ENCODE measurements around the gene SON.

SON gene

GRCh38 chr21:33522297-33522952 lies 20.4 kb upstream of the SON start:
- Histone ChIP-seq H3K27ac (replicated peaks) (no peak overlapping the region), H3K27me3 (ENCODE audit: insufficient read depth, poor library complexity, severe bottlenecking) (no peaks in the 10 kb centered on the region), H3K4me3 (replicated peaks; ENCODE audit: insufficient read depth, low read length) (no peak overlapping the region)
- TF ChIP-seq SPI1 (IDR thresholded peaks at IDR 0.05; ENCODE audit: borderline replicate concordance, low read depth), result no peak
- TF ChIP-seq POLR2AphosphoS5 (IDR thresholded peaks at IDR 0.05; ENCODE audit: low read depth), result no peak
- no peak for DNase-seq (ENCODE audit: low read depth in 1 of 2, low spot score in 1 of 2)

GRCh38 chr21:33522953-33523349 lies 19.9 kb upstream of the SON start:
- Histone ChIP-seq H3K27ac (replicated peaks) (no peak overlapping the region), H3K4me3 (replicated peaks; ENCODE audit: insufficient read depth, low read length) (no peak overlapping the region)
- TF ChIP-seq, protein P1, sequence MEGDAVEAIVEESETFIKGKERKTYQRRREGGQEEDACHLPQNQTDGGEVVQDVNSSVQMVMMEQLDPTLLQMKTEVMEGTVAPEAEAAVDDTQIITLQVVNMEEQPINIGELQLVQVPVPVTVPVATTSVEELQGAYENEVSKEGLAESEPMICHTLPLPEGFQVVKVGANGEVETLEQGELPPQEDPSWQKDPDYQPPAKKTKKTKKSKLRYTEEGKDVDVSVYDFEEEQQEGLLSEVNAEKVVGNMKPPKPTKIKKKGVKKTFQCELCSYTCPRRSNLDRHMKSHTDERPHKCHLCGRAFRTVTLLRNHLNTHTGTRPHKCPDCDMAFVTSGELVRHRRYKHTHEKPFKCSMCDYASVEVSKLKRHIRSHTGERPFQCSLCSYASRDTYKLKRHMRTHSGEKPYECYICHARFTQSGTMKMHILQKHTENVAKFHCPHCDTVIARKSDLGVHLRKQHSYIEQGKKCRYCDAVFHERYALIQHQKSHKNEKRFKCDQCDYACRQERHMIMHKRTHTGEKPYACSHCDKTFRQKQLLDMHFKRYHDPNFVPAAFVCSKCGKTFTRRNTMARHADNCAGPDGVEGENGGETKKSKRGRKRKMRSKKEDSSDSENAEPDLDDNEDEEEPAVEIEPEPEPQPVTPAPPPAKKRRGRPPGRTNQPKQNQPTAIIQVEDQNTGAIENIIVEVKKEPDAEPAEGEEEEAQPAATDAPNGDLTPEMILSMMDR (IDR thresholded peaks at IDR 0.05; ENCODE audit: insufficient read depth, low read length), result no peak
- no peak for TF ChIP-seq POLR2AphosphoS5 (IDR thresholded peaks at IDR 0.05; ENCODE audit: low read depth)
- no peak for TF ChIP-seq GABPA (IDR thresholded peaks at IDR 0.05; ENCODE audit: low read depth)
- TF ChIP-seq, protein P2, sequence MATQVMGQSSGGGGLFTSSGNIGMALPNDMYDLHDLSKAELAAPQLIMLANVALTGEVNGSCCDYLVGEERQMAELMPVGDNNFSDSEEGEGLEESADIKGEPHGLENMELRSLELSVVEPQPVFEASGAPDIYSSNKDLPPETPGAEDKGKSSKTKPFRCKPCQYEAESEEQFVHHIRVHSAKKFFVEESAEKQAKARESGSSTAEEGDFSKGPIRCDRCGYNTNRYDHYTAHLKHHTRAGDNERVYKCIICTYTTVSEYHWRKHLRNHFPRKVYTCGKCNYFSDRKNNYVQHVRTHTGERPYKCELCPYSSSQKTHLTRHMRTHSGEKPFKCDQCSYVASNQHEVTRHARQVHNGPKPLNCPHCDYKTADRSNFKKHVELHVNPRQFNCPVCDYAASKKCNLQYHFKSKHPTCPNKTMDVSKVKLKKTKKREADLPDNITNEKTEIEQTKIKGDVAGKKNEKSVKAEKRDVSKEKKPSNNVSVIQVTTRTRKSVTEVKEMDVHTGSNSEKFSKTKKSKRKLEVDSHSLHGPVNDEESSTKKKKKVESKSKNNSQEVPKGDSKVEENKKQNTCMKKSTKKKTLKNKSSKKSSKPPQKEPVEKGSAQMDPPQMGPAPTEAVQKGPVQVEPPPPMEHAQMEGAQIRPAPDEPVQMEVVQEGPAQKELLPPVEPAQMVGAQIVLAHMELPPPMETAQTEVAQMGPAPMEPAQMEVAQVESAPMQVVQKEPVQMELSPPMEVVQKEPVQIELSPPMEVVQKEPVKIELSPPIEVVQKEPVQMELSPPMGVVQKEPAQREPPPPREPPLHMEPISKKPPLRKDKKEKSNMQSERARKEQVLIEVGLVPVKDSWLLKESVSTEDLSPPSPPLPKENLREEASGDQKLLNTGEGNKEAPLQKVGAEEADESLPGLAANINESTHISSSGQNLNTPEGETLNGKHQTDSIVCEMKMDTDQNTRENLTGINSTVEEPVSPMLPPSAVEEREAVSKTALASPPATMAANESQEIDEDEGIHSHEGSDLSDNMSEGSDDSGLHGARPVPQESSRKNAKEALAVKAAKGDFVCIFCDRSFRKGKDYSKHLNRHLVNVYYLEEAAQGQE (IDR thresholded peaks at IDR 0.05; ENCODE audit: insufficient replicate concordance, low read depth), result no peak
- TF ChIP-seq SPI1 (IDR thresholded peaks at IDR 0.05; ENCODE audit: borderline replicate concordance, low read depth), result no peak

DNA sequence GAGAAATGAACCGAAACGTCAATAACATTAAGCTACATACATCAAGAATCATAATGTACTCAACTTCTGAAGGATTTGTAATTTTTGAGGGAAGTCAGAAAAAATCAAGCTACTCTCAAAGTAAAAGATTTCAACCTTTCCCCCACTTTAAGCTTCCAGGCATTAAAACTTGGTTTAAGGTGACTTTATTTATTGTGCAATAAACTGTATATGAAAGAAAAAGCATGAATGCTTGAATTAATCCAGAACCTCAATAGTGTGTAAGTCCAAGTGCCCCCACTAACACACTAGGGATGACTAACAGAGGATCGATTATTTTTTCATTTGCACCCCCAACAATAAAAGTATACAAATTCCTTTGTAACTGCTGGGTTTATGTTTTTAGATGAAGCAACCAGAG lies 11.8 kb upstream of the SON start:
- TF ChIP-seq, protein P1 (IDR thresholded peaks at IDR 0.05; ENCODE audit: insufficient read depth, low read length), result no peak
- no peak for TF ChIP-seq POLR2AphosphoS5 (IDR thresholded peaks at IDR 0.05; ENCODE audit: low read depth)
- no peak for TF ChIP-seq SPI1 (IDR thresholded peaks at IDR 0.05; ENCODE audit: borderline replicate concordance, low read depth)
- TF ChIP-seq, protein P2 (IDR thresholded peaks at IDR 0.05; ENCODE audit: insufficient replicate concordance, low read depth), result no peak
- no peak for TF ChIP-seq GABPA (IDR thresholded peaks at IDR 0.05; ENCODE audit: low read depth)
- no peak overlapping the region for H3K27ac ChIP-seq (replicated peaks)
- no peak for DNase-seq (ENCODE audit: low read depth in 1 of 2, low spot score in 1 of 2)
- no peak overlapping the region for H3K4me3 ChIP-seq (replicated peaks; ENCODE audit: insufficient read depth, low read length)
- H3K27me3 ChIP-seq (ENCODE audit: insufficient read depth, poor library complexity, severe bottlenecking), result no peaks in the 10 kb centered on the region

More at GRCh38 chr21:33522953-33523349, 19.9 kb upstream of the SON start:
- no peaks in the 10 kb centered on the region for H3K27me3 ChIP-seq (ENCODE audit: insufficient read depth, poor library complexity, severe bottlenecking)
- DNase-seq (ENCODE audit: low read depth in 1 of 2, low spot score in 1 of 2), result no peak

GRCh38 chr21:33537212-33537611 lies 5.6 kb upstream of the SON start:
- no peak overlapping the region for H3K4me3 ChIP-seq (replicated peaks; ENCODE audit: insufficient read depth, low read length)

More at GRCh38 chr21:33537212-33537611, 5.6 kb upstream of the SON start:
- DNase-seq (ENCODE audit: low read depth in 1 of 2, low spot score in 1 of 2), result no peak
- Histone ChIP-seq H3K27me3 (ENCODE audit: insufficient read depth, poor library complexity, severe bottlenecking) (no peaks in the 10 kb centered on the region), H3K27ac (replicated peaks) (no peak overlapping the region)
- TF ChIP-seq, protein P1 (IDR thresholded peaks at IDR 0.05; ENCODE audit: insufficient read depth, low read length), result no peak
- no peak for TF ChIP-seq POLR2AphosphoS5 (IDR thresholded peaks at IDR 0.05; ENCODE audit: low read depth)
- no peak for TF ChIP-seq SPI1 (IDR thresholded peaks at IDR 0.05; ENCODE audit: borderline replicate concordance, low read depth)
- no peak for TF ChIP-seq GABPA (IDR thresholded peaks at IDR 0.05; ENCODE audit: low read depth)
- TF ChIP-seq, protein P2 (IDR thresholded peaks at IDR 0.05; ENCODE audit: insufficient replicate concordance, low read depth), result no peak
